Limb (tissue), 2 donors: ENCODE data around the gene SIAE.

Source experiments
- DNase-seq, 2 donors: peaks; one replicate each; pipeline ENCODE4 v3.0.0-alpha.2; 2016; ENCODE audit errors: extremely low spot score in 2 of 2

SIAE gene

GRCh38 chr11:124673333-124674167 is at the start of gene SIAE, which contains the start of gene SPA17:
Gene SIAE, minus strand, starts transcription at chr11:124673739. Its CDS starts 31 bp downstream, at chr11:124673708.
Gene SPA17, plus strand, starts transcription at chr11:124673904. Its CDS starts 1,361 bp downstream, at chr11:124675265.
- peak; percentile 89 to 95 for DNase-seq

DNA sequence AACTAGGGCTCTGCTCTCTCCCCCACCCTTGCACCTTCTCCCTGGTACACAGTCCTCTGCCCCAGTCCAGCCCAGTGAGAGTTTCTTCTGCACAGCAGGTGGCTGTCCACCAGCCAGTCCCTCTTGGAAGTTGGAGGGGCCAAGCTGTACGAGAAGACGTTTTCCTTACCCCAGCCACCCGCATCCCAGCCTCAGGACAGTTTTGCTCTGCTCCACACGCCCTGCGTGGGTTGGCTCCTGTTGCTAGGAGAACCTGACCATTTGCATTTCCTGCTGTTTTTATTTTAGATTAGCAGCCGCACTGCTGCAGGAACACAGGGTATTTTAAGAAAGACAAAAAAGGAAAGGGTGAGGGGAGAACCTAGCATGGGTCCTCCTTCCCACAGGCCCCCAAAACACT is 48.6 kb upstream of the SIAE start:
- DNase-seq, result no peak

GRCh38 chr11:124719534-124719933 is 46.0 kb upstream of the SIAE start:
- no peak for DNase-seq

DNA sequence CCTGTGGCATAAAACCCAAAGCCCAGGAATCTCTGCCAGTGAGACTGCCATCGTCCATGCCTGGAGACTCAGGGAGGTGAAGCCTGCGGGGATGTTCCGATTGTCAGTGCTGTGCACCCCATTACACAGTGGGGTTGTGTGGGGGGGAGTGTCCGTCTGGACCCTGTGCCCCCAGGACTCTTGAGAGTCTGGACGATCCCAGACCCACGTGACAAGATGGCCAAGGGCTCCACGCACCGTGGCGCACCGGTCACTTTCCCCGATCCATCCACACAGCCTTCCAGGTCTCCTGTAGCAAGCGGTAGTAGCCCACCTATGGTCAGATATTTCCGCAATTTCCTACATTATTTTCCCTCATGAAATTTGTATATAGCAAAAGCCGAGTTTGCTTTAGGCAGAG is 45.3 kb upstream of the SIAE start:
- DNase-seq, result no peak

- DNase-seq, result peak; percentile 5 to 56
These were observed 44.5 kb upstream of the SIAE start for GRCh38 chr11:124717786-124718651.

DNA sequence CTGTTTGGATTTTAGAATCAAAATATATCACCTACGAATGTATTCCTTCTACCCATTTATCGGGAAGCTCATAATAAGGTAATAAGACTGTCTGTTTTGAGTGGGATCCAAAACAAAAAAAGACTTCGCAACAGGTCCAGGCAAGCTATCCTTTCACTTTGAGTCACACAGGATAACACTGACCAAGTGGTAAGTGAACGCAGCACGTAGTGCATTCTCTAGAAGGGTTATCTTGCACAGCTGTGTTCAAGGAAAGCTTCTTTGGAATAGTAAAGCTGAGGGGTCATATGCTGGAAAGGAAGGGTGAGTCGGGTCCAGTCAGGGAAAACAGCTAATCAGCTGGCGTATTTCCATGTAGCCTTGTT is 43.9 kb upstream of the SIAE start:
- DNase-seq, result no peak

GRCh38 chr11:124716591-124716990 is 43.1 kb upstream of the SIAE start:
- DNase-seq, result no peak

GRCh38 chr11:124712392-124712791 is 38.9 kb upstream of the SIAE start:
- no peak for DNase-seq

- no peak for DNase-seq
These were observed 34.3 kb upstream of the SIAE start for GRCh38 chr11:124707829-124708228.

GRCh38 chr11:124700028-124700427 is 26.5 kb upstream of the SIAE start:
- DNase-seq, result no peak

DNA sequence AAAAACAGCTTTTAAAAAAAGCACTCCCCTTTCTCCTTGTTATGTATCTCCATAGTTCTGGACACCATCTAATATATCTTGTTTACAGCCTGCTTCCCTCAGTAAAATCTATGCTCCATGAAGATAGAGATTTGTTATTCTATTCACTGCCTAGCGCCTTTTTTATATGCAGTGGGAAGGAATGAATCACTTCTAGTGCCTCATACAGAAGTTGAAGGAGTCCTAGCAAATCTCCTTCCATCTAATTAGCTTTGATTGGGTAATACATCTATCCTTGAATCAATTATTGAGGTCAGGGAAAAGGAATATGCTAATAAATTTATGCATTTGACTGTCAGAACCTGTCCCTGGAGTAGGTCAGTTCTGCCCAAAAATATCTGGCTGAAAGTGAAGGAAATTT is 26.0 kb upstream of the SIAE start:
- DNase-seq, result no peak

GRCh38 chr11:124693142-124693541 is 19.6 kb upstream of the SIAE start:
- DNase-seq, result no peak

- DNase-seq, result no peak
These were observed 8.9 kb upstream of the SIAE start for GRCh38 chr11:124682443-124682842.

DNA sequence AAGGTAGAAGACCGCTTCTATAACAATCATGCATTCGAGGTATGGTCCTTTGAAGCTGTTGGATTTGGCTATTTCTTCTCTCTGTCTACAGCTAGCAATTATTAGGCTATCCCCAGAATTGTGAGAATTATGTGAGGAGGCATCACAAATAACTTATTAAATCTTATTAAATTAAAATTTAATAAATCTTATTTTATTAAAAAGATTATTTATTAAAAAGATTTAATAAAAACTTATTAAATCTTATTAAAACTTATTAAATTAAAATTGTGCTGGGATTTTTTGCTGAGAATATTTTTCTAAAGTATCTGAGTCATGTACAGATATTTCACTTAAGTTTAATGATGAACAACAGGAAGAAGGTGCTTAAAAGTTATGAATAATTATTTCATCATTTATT is 7.9 kb upstream of the SIAE start:
- no peak for DNase-seq

GRCh38 chr11:124678416-124678815 is 4.9 kb upstream of the SIAE start:
- no peak for DNase-seq

DNA sequence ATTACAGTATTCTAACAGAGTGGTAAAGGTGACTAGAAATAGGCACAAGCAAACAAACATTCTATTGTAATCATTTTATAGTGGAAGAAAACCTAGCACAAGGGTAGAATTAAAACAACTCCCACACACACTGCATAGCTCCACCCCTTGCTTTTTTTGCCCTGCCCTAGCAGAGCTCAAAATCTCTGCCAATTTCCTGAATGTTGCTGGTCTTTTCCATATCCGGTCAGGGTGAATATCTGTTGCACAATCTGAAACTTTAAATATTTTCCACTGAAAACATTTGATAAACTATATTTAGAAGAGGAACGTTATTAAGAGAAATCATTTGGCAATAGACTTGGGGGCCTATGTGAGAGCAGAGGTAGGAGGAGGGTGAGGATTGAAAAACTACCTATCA is 2.8 kb upstream of the SIAE start:
- DNase-seq, result no peak

GRCh38 chr11:124674571-124674970 is 1.0 kb upstream of the SIAE start:
- DNase-seq, result no peak

- no peak for DNase-seq
These were observed 604 bp upstream of the SIAE start for GRCh38 chr11:124674168-124674517.

DNA sequence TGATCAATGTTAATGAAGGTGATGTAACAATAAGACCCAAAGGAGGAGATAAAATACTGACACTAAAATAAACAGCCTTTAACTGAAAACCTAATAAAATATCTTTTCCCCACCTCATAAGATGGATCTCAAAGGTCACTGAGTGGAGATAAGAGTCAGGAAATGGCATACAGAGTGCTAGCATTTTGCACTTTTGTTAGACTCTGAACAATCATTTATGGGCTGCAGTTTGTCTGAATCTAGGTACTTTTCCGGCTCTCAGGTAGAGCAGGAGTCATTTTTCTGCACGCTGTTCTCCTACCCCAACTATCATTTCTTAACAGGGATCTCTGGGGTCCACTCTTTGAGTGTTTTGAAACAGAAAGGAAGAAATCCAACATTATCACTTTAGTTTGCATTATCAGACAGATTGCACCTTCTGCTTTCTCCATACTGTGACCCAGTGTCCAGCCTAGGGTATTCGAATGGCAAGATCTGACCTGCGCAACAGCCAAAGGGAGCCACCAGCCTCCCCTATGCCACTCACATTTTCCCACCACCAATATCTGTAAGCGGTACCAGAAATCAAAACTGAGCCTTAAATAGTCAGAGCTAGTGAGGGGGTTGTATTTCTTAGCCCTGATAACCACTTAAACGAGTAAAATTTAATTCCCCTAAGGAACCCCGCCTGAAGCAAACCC is 863 bp downstream of the SIAE start:
- no peak for DNase-seq

DNA sequence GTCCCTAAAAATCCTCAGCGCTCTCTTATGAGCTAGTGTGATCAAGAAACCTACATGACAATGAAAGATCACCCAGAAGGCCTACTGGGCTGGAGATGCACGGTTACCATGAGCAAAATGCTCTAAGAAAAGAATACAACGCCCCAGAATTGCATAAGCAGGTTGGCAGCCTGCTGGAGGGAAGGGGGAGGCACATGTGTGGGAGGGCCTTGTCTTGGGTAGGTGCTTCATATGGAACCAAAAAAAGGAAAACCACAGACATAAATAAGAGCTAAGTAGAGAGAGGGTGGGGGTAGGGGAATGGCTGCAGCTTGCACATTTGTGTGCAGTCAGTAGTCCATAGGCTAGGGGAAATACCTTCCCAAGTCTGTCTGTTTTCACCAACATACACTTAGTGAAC is 2.8 kb downstream of the SIAE start:
- no peak for DNase-seq

DNA sequence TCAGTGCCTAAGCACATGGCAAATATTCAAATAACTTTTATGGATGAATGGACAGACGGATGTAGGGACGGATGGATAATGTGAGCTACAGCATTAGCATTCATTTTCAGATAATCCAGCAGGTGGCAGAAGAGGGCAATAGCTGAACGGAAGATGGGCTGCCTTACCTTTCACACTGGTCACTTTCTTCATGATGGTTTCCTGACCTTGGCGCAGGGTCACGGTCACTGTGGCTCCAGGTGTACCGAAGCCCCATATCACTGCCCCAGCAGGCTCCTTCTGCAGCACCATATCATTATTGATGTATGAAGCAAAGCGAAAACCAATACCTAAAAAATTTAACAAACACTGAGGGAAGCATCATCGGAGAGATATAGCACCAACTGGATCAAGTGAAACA is 4.3 kb downstream of the SIAE start:
- DNase-seq, result peak; percentile 34 to 52

GRCh38 chr11:124667601-124668000 is 5.9 kb downstream of the SIAE start:
- DNase-seq, result no peak
